OCI-LY1 (cell line): ENCODE measurements around the gene AP4S1.
"Not testable (repeated sequence)": the region's sequence is repeated elsewhere in the genome, so short reads cannot be mapped to it uniquely, and the experiment has no call there.

Source experiments
- H2AFZ ChIP-seq: fragments of 200-600 bp; sonication (generic), shearing (Covaris generic); 2 replicates; pipeline ENCODE4 v1.6.0; 2014; ENCODE audit warnings: antibody characterized with exemption, mild to moderate bottlenecking, low read length
- H3F3A ChIP-seq: fragments of 200-600 bp; sonication (generic), shearing (Covaris generic); 2 replicates; pipeline ENCODE4 v1.6.0; 2014; ENCODE audit warnings: mild to moderate bottlenecking, antibody characterized with exemption, low read length, moderate library complexity; ENCODE audit not compliant: insufficient read depth
- H3K27ac ChIP-seq: fragments of 200-600 bp; sonication (generic); 2 replicates; pipeline ENCODE4 v1.5.1; 2014; ENCODE audit warnings: low read length, mixed run types, mild to moderate bottlenecking, low read depth; ENCODE audit not compliant: poor library complexity, severe bottlenecking
- H3K27me3 ChIP-seq: fragments of 200-600 bp; sonication (generic); 2 replicates; pipeline ENCODE4 v1.6.0; 2014; ENCODE audit warnings: antibody characterized with exemption, mild to moderate bottlenecking, low read length, moderate library complexity; ENCODE audit not compliant: insufficient read depth
- H3K36me3 ChIP-seq: fragments of 200-600 bp; sonication (generic); 2 replicates; pipeline ENCODE4 v1.6.1; 2014; ENCODE audit warnings: mild to moderate bottlenecking, antibody characterized with exemption, low read length, moderate library complexity, mixed read lengths; ENCODE audit not compliant: insufficient read depth
- H3K4me1 ChIP-seq: fragments of 200-600 bp; sonication (generic); 2 replicates; pipeline ENCODE4 v1.5.1; 2014; ENCODE audit warnings: mild to moderate bottlenecking, low read length, moderate library complexity; ENCODE audit not compliant: insufficient read depth, severe bottlenecking
- H3K4me2 ChIP-seq: fragments of 200-600 bp; sonication (generic), shearing (Covaris generic); 2 replicates; pipeline ENCODE4 v1.6.1; 2014; ENCODE audit warnings: low read length
- H3K4me3 ChIP-seq: fragments of 200-600 bp; sonication (generic); 2 replicates; pipeline ENCODE4 v1.5.1; 2014; ENCODE audit warnings: low read length, low read depth, mild to moderate bottlenecking, mixed read lengths; ENCODE audit not compliant: poor library complexity, severe bottlenecking
- H3K79me2 ChIP-seq: fragments of 200-600 bp; shearing (Covaris generic); 2 replicates; pipeline ENCODE4 v1.6.1; 2016; ENCODE audit warnings: mixed run types, low read length, mixed read lengths; ENCODE audit not compliant: insufficient read depth
- H3K9ac ChIP-seq: fragments of 200-600 bp; sonication (generic), shearing (Covaris generic); 2 replicates; pipeline ENCODE4 v1.6.1; 2014; ENCODE audit warnings: mild to moderate bottlenecking, low read length, mixed read lengths
- H3K9me2 ChIP-seq: fragments of 200-600 bp; sonication (generic), shearing (Covaris generic); 2 replicates; pipeline ENCODE4 v1.6.1; 2014; ENCODE audit warnings: low read depth, mild to moderate bottlenecking, low read length, mixed read lengths
- H3K9me3 ChIP-seq: fragments of 200-600 bp; shearing (Covaris generic); 2 replicates; pipeline ENCODE4 v1.6.1; 2014; ENCODE audit warnings: low read length, mixed read lengths
- H4K20me1 ChIP-seq: fragments of 200-600 bp; sonication (generic), shearing (Covaris generic); 2 replicates; pipeline ENCODE4 v1.6.0; 2016; ENCODE audit warnings: mild to moderate bottlenecking, low read length; ENCODE audit not compliant: insufficient read depth
- CTCF ChIP-seq: fragments of 200-600 bp; sonication (generic), shearing (Covaris generic); IDR thresholded peaks from 2 replicates; pipeline ENCODE4 v1.5.1; 2017; ENCODE audit warnings: mild to moderate bottlenecking, antibody characterized with exemption, low read length, moderate library complexity, mixed read lengths
- EZH2 ChIP-seq: fragments of 200-600 bp; sonication (generic), shearing (Covaris generic); IDR thresholded peaks from 2 replicates; pipeline ENCODE4 v1.8.0; 2017; ENCODE audit warnings: borderline replicate concordance, mixed run types, mild to moderate bottlenecking, antibody characterized with exemption, low read length, moderate library complexity, mixed read lengths

Gene AP4S1

GRCh38 chr14:31085027-31085426 is 59.6 kb downstream of the AP4S1 start:
- Histone ChIP-seq H3F3A (no peaks in the 10 kb centered on the region), H3K9me2 (no peaks in the 10 kb centered on the region), H3K36me3 (no peaks in the 10 kb centered on the region), H3K4me3 (no peak overlapping the region), H4K20me1 (no peaks in the 10 kb centered on the region), H3K9ac (no peak overlapping the region), H3K27me3 (no peaks in the 10 kb centered on the region), H2AFZ (no peak overlapping the region), H3K9me3 (no peaks in the 10 kb centered on the region), H3K27ac (peak overlapping the region; percentile 54), H3K4me2 (no peak overlapping the region), H3K79me2 (no peaks in the 10 kb centered on the region), H3K4me1 (peaks cover 21% of the 10 kb centered on the region)
- TF ChIP-seq EZH2, result no peak
- no peak for TF ChIP-seq CTCF

- not testable (repeated sequence) for H3K4me3 ChIP-seq
Measured at GRCh38 chr14:31086466-31086865, 61.0 kb downstream of the AP4S1 start.

DNA sequence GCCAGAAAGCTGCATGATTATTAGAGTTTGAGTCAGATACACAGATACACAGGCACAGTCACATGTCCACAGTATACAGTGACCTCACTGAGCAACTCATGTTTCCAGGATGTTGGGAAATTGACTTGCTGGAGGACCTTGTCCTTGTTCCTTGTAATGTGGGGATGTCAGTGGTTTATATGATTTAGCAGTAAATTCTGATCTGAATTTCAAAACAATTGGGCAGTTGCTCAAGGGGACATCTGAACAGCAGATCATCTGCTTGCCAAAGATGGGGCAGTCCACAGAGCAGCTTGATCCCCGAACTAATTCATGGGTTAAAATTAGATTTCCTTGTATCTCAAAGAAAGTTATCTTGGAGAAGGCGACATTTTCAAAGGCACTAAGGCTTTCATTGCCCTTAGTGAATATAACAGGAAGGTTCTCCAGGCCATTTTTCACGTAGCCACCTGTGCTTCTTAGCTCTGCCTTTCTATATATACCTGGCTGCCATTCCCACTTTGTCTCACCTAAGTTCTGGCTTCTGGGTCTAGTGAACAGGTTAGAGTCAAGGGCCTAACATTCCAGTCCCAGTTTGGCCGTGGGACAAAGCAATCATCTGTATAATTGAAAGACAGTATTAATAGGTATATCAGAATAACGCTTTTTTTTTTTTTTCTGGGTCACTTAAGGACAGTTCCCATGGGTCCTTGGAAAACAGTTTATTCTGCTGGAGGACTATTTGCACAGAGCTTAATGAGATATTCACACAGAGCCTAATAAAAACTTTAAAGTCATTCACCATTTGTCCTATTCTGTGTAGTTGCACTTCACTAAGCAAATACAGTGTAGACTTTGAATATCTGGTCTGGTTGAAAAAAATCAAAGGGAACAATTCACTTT is 65.7 kb downstream of the AP4S1 start:
- H4K20me1 ChIP-seq, result no peaks in the 10 kb centered on the region
- no peaks in the 10 kb centered on the region for H3K79me2 ChIP-seq
- H3K9ac ChIP-seq, result no peak overlapping the region
- no peaks in the 10 kb centered on the region for H3K36me3 ChIP-seq
- H3K4me1 ChIP-seq, result no peaks in the 10 kb centered on the region
- H3K4me2 ChIP-seq, result no peak overlapping the region
- no peaks in the 10 kb centered on the region for H3K9me2 ChIP-seq
- no peak overlapping the region for H3K4me3 ChIP-seq
- no peak overlapping the region for H2AFZ ChIP-seq
- H3K27ac ChIP-seq, result no peak overlapping the region
- H3F3A ChIP-seq, result no peaks in the 10 kb centered on the region
- TF ChIP-seq EZH2 (no peak), CTCF (no peak)
- no peaks in the 10 kb centered on the region for H3K9me3 ChIP-seq
- H3K27me3 ChIP-seq, result no peaks in the 10 kb centered on the region

More at GRCh38 chr14:31086466-31086865, 61.0 kb downstream of the AP4S1 start:
- H3K27me3 ChIP-seq, H3K36me3 ChIP-seq, H3K27ac ChIP-seq, H3F3A ChIP-seq, H3K9ac ChIP-seq, H3K79me2 ChIP-seq, H3K4me2 ChIP-seq, H3K9me2 ChIP-seq, H4K20me1 ChIP-seq, H3K9me3 ChIP-seq, H2AFZ ChIP-seq: not testable (repeated sequence)
- H3K4me1 ChIP-seq, result peaks cover 21% of the 10 kb centered on the region
